Osteocyte (in vitro differentiated cells): Measurements from ENCODE around the gene CYP2S1. TPM values are rescaled to one million over a fixed set of nuclear protein-coding genes. Genes with fewer than 3 reads are reported as not detected.
"Not testable (repeated sequence)": the region's sequence is repeated elsewhere in the genome, so short reads cannot be mapped to it uniquely, and the experiment has no call there.

Experiments used
- DNase-seq: peaks from one replicate; pipeline ENCODE4 v3.0.0; 2021; ENCODE audit warnings: mixed read lengths; ENCODE audit not compliant: unreplicated experiment; ENCODE audit errors: extremely low spot score
- H3K27ac Mint-ChIP-seq: one replicate; pipeline ENCODE4 v1.8.0; 2021; ENCODE audit warnings: mild to moderate bottlenecking, mixed read lengths; ENCODE audit not compliant: unreplicated experiment
- H3K27me3 Mint-ChIP-seq: one replicate; pipeline ENCODE4 v1.8.0; 2021; ENCODE audit warnings: mixed read lengths; ENCODE audit not compliant: unreplicated experiment
- H3K36me3 Mint-ChIP-seq: one replicate; pipeline ENCODE4 v1.8.0; 2021; ENCODE audit warnings: mixed read lengths; ENCODE audit not compliant: unreplicated experiment
- H3K4me1 Mint-ChIP-seq: one replicate; pipeline ENCODE4 v1.8.0; 2021; ENCODE audit warnings: mixed read lengths; ENCODE audit not compliant: unreplicated experiment
- H3K4me3 Mint-ChIP-seq: one replicate; pipeline ENCODE4 v1.8.0; 2021; ENCODE audit warnings: mild to moderate bottlenecking, moderate library complexity, mixed read lengths; ENCODE audit not compliant: unreplicated experiment
- H3K9me3 Mint-ChIP-seq: one replicate; pipeline ENCODE4 v1.8.0; 2021; ENCODE audit warnings: mixed read lengths; ENCODE audit not compliant: unreplicated experiment
- total RNA-seq: library from RNA; stranded (reverse); gene quantifications from 2 replicates; pipeline ENCODE4 v1.2.1, GENCODE V29; 2021
- TF ChIP-seq, protein P1 (sequence below): fragments of 200-600 bp; sonication (generic); IDR thresholded peaks from 2 replicates; pipeline ENCODE4 v1.5.0; 2021; ENCODE audit warnings: antibody characterized with exemption, mild to moderate bottlenecking, moderate library complexity

Gene CYP2S1
- total RNA-seq, 1 donor from 2014 or later = not detected

DNA sequence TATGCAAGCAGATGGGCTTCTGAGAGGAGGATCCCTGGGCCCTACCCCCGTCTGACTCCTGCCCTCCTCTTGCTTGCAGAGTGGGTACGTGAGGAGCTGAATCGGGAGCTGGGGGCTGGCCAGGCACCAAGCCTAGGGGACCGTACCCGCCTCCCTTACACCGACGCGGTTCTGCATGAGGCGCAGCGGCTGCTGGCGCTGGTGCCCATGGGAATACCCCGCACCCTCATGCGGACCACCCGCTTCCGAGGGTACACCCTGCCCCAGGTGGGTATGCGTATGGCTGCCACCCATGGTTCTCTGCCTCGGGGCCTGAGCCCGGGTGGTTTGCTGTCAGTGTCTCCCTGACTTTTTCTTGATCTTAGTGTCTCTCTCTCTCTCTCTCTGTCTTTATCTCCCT is 10.4 kb downstream of the CYP2S1 start:
- Mint-ChIP-seq H3K36me3 (no peaks in the 10 kb centered on the region), H3K4me3 (no peak overlapping the region), H3K27ac (no peak overlapping the region), H3K27me3 (no peaks in the 10 kb centered on the region), H3K4me1 (peaks cover 9% of the 10 kb centered on the region), H3K9me3 (no peaks in the 10 kb centered on the region)
- no peak for DNase-seq
- TF ChIP-seq, protein P1, sequence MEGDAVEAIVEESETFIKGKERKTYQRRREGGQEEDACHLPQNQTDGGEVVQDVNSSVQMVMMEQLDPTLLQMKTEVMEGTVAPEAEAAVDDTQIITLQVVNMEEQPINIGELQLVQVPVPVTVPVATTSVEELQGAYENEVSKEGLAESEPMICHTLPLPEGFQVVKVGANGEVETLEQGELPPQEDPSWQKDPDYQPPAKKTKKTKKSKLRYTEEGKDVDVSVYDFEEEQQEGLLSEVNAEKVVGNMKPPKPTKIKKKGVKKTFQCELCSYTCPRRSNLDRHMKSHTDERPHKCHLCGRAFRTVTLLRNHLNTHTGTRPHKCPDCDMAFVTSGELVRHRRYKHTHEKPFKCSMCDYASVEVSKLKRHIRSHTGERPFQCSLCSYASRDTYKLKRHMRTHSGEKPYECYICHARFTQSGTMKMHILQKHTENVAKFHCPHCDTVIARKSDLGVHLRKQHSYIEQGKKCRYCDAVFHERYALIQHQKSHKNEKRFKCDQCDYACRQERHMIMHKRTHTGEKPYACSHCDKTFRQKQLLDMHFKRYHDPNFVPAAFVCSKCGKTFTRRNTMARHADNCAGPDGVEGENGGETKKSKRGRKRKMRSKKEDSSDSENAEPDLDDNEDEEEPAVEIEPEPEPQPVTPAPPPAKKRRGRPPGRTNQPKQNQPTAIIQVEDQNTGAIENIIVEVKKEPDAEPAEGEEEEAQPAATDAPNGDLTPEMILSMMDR = no peak

DNA sequence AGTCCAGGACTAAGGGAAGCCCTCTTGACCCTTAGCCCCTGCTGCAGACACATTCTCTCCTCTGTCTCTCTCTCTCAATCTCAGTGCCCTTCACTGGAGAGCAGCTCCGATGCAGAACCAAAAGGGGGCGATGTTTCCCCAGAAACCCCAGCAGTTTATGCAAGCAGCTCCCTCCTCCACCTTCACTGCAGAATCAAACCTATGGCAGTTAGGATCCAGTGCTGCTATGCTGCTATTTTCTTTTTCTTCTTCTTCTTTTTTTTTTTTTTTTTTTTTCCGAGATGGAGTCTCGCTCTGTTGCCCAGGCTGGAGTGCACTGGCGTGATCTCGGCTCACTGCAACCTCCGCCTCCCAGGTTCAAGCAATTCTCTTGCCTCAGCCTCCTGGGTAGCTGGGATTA is 11.3 kb downstream of the CYP2S1 start:
- not testable (repeated sequence) for H3K36me3 Mint-ChIP-seq, H3K4me1 Mint-ChIP-seq, H3K27me3 Mint-ChIP-seq, H3K4me3 Mint-ChIP-seq, H3K27ac Mint-ChIP-seq, H3K9me3 Mint-ChIP-seq
- TF ChIP-seq, protein P1 = peak; percentile 93
- DNase-seq = peak; percentile 93

- H3K27ac Mint-ChIP-seq = no peak overlapping the region
- no peaks in the 10 kb centered on the region for H3K9me3 Mint-ChIP-seq
- no peak overlapping the region for H3K4me3 Mint-ChIP-seq
- no peaks in the 10 kb centered on the region for H3K27me3 Mint-ChIP-seq
- H3K4me1 Mint-ChIP-seq = peaks cover 1% of the 10 kb centered on the region
- no peak for DNase-seq
- no peaks in the 10 kb centered on the region for H3K36me3 Mint-ChIP-seq
- TF ChIP-seq, protein P1 = no peak
Measured at GRCh38 chr19:41205995-41206394, 13.0 kb downstream of the CYP2S1 start.

GRCh38 chr19:41206456-41206855 is 13.4 kb downstream of the CYP2S1 start:
- Mint-ChIP-seq H3K36me3 (no peaks in the 10 kb centered on the region), H3K27me3 (no peaks in the 10 kb centered on the region), H3K9me3 (no peaks in the 10 kb centered on the region), H3K4me1 (no peaks in the 10 kb centered on the region), H3K27ac (no peak overlapping the region), H3K4me3 (no peak overlapping the region)
- no peak for DNase-seq
- TF ChIP-seq, protein P1 = no peak

- Mint-ChIP-seq H3K27me3 (no peaks in the 10 kb centered on the region), H3K9me3 (no peaks in the 10 kb centered on the region), H3K27ac (no peak overlapping the region), H3K4me3 (no peak overlapping the region), H3K4me1 (no peaks in the 10 kb centered on the region), H3K36me3 (no peaks in the 10 kb centered on the region)
- TF ChIP-seq, protein P1 = no peak
- no peak for DNase-seq
Measured at GRCh38 chr19:41206926-41207750, 14.1 kb downstream of the CYP2S1 start.
